Measurements from ENCODE around the gene ITGAX.

ITGAX gene

DNA sequence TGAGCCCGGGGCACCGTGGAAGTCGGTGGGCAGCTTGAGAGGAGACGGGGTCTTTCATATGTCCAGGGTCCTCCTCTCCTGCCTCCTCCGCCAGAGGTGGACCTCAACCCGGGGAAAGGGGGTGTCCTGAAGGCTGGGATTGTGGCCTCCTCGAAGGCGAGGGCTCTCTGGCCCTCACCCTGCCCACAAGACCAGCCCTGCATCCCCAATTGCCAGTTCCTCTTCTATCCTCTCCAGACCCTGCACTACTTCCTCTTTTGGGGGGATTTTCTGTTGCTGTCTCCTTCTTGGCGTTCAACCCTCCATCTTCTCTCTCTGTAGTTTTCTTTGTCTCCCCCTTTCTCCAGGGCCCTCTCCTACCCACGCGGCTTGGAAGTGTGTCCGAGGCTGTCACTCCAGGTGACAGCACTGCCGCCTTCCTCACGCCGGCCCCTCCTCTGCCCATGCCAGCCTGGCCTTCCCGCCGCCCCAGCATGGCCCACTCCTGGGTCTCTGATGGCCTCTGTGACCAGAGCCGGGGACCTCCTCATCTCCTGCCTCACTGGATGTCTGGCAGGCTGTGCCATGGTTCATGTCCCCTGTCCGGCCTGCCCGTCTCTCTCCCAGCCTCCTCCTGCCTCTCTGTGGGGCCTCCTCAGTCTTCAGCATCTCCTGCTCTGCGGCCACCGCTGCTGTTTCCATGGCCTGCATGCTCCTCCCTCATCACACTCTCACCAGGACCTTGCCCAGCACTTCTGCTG, 2.4 kb upstream of the ITGAX start:
- TF ChIP-seq CTCF (IDR thresholded peaks at IDR 0.05): no peak

DNA sequence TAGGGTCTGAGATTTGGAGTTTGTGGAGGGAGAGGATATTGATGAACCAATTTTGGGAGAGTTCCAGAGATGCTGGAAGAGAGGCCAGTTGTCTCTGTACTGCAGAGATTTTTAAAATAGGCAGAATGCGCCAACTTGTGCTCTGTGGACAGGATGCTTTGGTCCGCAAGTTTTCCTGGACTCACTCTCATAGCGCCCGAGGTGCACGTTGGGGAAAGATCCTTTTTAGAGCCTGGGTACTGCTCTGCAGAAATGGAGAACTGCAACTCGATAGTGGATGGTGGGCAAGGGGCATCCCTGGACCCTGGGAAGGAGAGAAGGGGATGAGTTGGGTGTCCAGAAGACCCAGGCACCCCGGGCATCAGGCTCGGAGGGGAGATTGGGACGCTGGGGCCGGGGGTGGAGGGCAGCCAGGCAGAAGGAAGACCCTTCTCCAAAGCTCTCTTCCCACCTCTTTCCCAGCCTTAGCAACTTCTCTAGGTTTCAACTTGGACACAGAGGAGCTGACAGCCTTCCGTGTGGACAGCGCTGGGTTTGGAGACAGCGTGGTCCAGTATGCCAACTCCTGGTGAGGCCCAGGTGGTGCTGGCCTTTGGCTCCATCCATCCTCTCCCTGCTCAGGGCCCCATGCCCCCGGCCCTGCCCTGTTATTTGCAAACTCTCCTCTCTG, 590 bp downstream of the ITGAX start:
- TF ChIP-seq CTCF (IDR thresholded peaks at IDR 0.05): no peak

- TF ChIP-seq CTCF (IDR thresholded peaks at IDR 0.05): no peak
These were observed 1.8 kb downstream of the ITGAX start for GRCh38 chr16:31356566-31357323.

DNA sequence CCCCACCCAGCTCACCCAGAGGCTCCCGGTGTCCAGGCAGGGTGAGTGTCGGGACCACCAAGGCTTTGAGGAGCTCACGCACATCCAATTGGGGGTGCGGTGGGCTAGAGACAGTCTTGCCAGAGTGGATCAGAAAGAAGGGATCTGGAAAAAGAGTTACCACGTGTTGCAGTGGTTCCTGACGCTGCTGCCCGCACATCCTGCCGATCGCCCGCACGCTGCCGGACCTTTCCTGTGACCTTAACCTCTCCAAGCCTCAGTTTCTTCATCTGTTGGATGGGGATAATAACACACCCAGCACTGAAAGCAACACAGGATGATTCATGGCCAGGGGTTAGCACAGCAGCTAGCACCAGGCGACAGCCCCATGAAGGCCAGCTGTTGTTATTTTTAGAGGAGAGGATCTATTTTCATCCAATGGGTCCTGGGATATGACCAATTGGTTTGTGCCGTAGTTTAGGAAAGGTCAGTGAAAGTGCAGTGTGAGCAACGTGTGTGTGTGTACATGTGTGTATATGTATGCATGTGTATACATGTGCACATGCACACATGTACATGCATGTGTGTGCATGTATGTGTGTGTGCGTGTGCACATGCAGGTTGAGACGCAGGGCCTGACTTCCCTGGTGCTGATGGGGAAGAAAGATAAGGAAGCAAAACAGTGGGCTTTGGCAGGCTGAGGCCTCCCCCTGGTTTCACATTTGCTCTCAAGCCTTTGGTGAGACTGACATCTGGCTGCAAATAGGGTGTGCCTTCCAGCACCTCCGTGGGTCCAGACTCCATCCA, 2.5 kb downstream of the ITGAX start:
- TF ChIP-seq CTCF (IDR thresholded peaks at IDR 0.05): no peak

DNA sequence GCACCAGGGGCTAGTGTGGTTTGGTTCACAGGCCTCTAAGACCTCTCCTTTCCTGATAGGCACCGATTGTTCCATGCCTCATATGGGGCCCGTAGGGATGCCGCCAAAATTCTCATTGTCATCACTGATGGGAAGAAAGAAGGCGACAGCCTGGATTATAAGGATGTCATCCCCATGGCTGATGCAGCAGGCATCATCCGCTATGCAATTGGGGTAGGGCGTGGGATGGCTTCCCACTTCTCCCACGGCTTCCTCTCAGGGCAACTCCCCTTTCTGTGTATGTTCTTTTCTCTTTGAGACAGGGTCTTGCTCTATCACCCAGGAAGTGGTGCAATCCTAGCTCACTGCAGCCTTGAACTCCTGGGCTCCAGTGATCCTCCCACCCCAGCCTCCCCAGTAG, 5.3 kb downstream of the ITGAX start:
- TF ChIP-seq CTCF (IDR thresholded peaks at IDR 0.05): no peak

DNA sequence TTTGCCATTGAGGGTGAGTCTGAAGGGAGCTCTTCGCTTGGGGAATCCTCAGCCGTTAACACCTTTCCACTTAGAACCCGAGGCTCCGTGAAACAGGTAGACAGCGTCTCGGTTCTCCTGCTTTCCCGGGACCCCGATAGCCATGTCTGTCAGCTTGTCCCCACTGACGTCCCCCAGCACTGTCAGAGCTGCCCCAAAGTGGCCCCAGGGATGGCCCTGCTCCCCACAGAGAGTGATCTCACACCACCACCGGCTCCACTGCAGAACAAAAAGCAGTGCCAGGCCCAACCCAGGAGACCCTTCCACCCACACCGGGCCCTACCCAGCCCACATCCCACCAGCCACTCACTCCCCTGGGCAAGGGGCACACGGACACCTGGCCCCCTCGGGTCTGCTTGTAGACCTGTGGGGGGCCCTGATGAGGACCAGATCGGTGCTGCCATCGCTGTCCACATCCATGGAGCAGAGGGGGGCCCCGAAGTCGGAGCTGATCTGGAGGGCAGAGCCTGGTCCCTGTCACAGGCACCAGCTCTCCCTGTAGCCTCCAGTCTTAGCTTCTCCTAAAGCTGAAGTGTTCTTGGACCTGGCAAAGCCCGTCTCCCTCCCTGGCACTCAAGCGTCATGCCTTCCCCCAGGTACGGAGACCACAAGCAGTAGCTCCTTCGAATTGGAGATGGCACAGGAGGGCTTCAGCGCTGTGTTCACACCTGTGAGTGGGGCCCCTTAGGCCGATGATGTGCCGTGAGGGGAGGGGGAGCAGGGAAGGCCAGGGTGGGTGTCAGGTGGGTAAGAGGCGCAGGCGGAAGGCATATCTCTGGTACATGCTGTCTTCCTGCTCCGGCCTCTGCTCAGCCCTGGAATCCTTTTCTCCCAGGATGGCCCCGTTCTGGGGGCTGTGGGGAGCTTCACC, 6.5 kb downstream of the ITGAX start:
- TF ChIP-seq CTCF (IDR thresholded peaks at IDR 0.05): no peak
